Epidermal melanocyte (primary cell): ENCODE data around the gene GRID2.

Experiments used
- DNase-seq: peaks from one replicate; pipeline ENCODE4 v3.0.0; 2011; ENCODE audit warnings: low spot score; ENCODE audit not compliant: insufficient read length

Gene GRID2

GRCh38 chr4:93065790-93066189, 762.0 kb downstream of the GRID2 start:
- DNase-seq, result no peak

GRCh38 chr4:93066749-93067148, 763.0 kb downstream of the GRID2 start:
- DNase-seq, result no peak

GRCh38 chr4:93072292-93072691, 768.5 kb downstream of the GRID2 start:
- DNase-seq, result no peak

GRCh38 chr4:93080316-93080715, 776.5 kb downstream of the GRID2 start:
- no peak for DNase-seq

- no peak for DNase-seq
Measured at GRCh38 chr4:93084599-93085305, 781.0 kb downstream of the GRID2 start.

- no peak for DNase-seq
Measured at GRCh38 chr4:93086356-93086755, 782.6 kb downstream of the GRID2 start.

- no peak for DNase-seq
Measured at GRCh38 chr4:93092765-93093164, 789.0 kb downstream of the GRID2 start.

- DNase-seq, result no peak
Measured at GRCh38 chr4:93103042-93103441, 799.3 kb downstream of the GRID2 start.

GRCh38 chr4:93116624-93117023, 812.9 kb downstream of the GRID2 start:
- no peak for DNase-seq

GRCh38 chr4:93127489-93127888, 823.7 kb downstream of the GRID2 start:
- no peak for DNase-seq

GRCh38 chr4:93132631-93133030, 828.9 kb downstream of the GRID2 start:
- no peak for DNase-seq

- no peak for DNase-seq
Measured at GRCh38 chr4:93139118-93139517, 835.4 kb downstream of the GRID2 start.

- DNase-seq, result no peak
Measured at GRCh38 chr4:93143902-93144301, 840.1 kb downstream of the GRID2 start.

GRCh38 chr4:93144644-93145043, 840.9 kb downstream of the GRID2 start:
- DNase-seq, result no peak

- no peak for DNase-seq
Measured at GRCh38 chr4:93147524-93148212, 843.9 kb downstream of the GRID2 start.

GRCh38 chr4:93152491-93152890, 848.7 kb downstream of the GRID2 start:
- DNase-seq, result no peak

GRCh38 chr4:93157986-93158385, 854.2 kb downstream of the GRID2 start:
- no peak for DNase-seq

GRCh38 chr4:93168053-93168452, 864.3 kb downstream of the GRID2 start:
- no peak for DNase-seq

- no peak for DNase-seq
Measured at GRCh38 chr4:93169966-93170365, 866.2 kb downstream of the GRID2 start.

GRCh38 chr4:93174598-93174997, 870.8 kb downstream of the GRID2 start:
- DNase-seq, result no peak

- DNase-seq, result no peak
Measured at GRCh38 chr4:93178279-93178678, 874.5 kb downstream of the GRID2 start.

- DNase-seq, result no peak
Measured at GRCh38 chr4:93179044-93179443, 875.3 kb downstream of the GRID2 start.

GRCh38 chr4:93182722-93183121, 879.0 kb downstream of the GRID2 start:
- DNase-seq, result no peak
